Transverse colon (tissue), 4 donors: ENCODE data around the gene RPL35. TPM values are rescaled to one million over a fixed set of nuclear protein-coding genes. Genes with fewer than 3 reads are reported as not detected.

ENCODE experiments used
- DNase-seq: peaks from one replicate; pipeline ENCODE4 v3.0.0-alpha.2; 2019
- H3K27ac ChIP-seq, 4 donors: fragments of 200-600 bp; sonication (generic); 2 replicates each; pipeline ENCODE4 v1.5.1; 2016 to 2018; ENCODE audit warnings: inconsistent platforms in 4 of 4
- H3K27me3 ChIP-seq: fragments of 200-600 bp; sonication (generic); 2 replicates; pipeline ENCODE4 v1.5.1; 2017; ENCODE audit warnings: inconsistent platforms
- H3K36me3 ChIP-seq, 4 donors: fragments of 200-600 bp; sonication (generic); 2 replicates each; pipeline ENCODE4 v1.5.1; 2017 to 2019; ENCODE audit warnings: inconsistent platforms in 4 of 4
- H3K4me1 ChIP-seq, 4 donors: fragments of 200-600 bp; sonication (generic); 2 replicates each; pipeline ENCODE4 v1.5.1; 2017 to 2020; ENCODE audit warnings: inconsistent platforms in 4 of 4
- H3K4me3 ChIP-seq, 4 donors: fragments of 200-600 bp; sonication (generic); 1 replicate in 1 of 4; 2 replicates in 3 of 4; pipeline versions ENCODE4 v1.5.1 to v1.6.1; 2017 to 2019; ENCODE audit warnings: inconsistent platforms in 4 of 4
- H3K9me3 ChIP-seq, 2 donors: fragments of 200-600 bp; sonication (generic); 2 replicates each; pipeline ENCODE4 v1.5.1; 2017 to 2019; ENCODE audit warnings: inconsistent platforms in 2 of 2
- CTCF ChIP-seq, 5 experiments: fragments of 200-600 bp in 3 of 5; fragments of 450-650 bp in 2 of 5; sonication (generic) in 3 of 5; IDR thresholded peaks; 1 replicate in 2 of 5; 2 replicates in 3 of 5; pipeline ENCODE4 v1.5.1; 2016 to 2017; ENCODE audit warnings: antibody characterized with exemption in 5 of 5, inconsistent platforms in 3 of 5, mild to moderate bottlenecking in 2 of 5, moderate library complexity in 1 of 5
- EP300 ChIP-seq: sonication (generic); formaldehyde crosslinking; IDR thresholded peaks from one replicate; pipeline ENCODE4 v1.6.1; 2017; ENCODE audit warnings: antibody characterized with exemption, low read depth
- POLR2A ChIP-seq: fragments of 450-650 bp; IDR thresholded peaks from one replicate; pipeline ENCODE4 v1.6.1; 2016; ENCODE audit warnings: antibody characterized with exemption, mild to moderate bottlenecking, moderate library complexity
- POLR2AphosphoS5 ChIP-seq, 3 donors: sonication (generic); formaldehyde crosslinking; IDR thresholded peaks; one replicate each; pipeline ENCODE4 v1.6.1; 2016; ENCODE audit warnings: antibody characterized with exemption in 3 of 3
- WGBS, 2 donors: methylation state at CpG; one replicate each; pipeline ENCODE4 v1.1.5; 2018; ENCODE audit warnings: low coverage in 1 of 2; 5-methylcytosine and 5-hydroxymethylcytosine counted together
- in situ Hi-C, 4 donors: fragments of 200-750 bp; cut with MboI; loops; one replicate each; pipeline versions ENCODE4 v1.15.0 to v1.15.1; 2017; ENCODE audit warnings: low sequenced_read_pairs in 3 of 4, low pct_ligation_motif_present in 1 of 4, low pct_unique_long_range_greater_than_20kb in 1 of 4
- intact Hi-C: fragments of 100-400 bp; cut with DNase I; formaldehyde crosslinking; loops from one replicate; pipeline ENCODE4 v1.15.1; 2023; ENCODE audit warnings: low total_unique reads
- total RNA-seq, 4 donors: library from RNA; depleted of rRNA; stranded (reverse); fragments of >200 nt; gene quantifications; one replicate each; pipeline ENCODE4 v1.1.0, GENCODE V29; 2016

Gene RPL35
- total RNA-seq, 4 donors from 2014 or later: 498 to 3,953 (median 1,382) TPM

- Histone ChIP-seq H3K36me3 (no peaks in the 10 kb centered on the region), H3K27me3 (no peaks in the 10 kb centered on the region), H3K4me3 (no peak overlapping the region), H3K9me3 (no peaks in the 10 kb centered on the region), H3K4me1 (peaks cover under 1 to 12% (median 7%) of the 10 kb centered on the region in 4 donors), H3K27ac (no peak overlapping the region)
- DNase-seq: no peak
- intact Hi-C loops (no loop called here), in situ Hi-C loops (no loop called here)
- no peak for TF ChIP-seq POLR2A
- TF ChIP-seq POLR2AphosphoS5 (IDR thresholded peaks at IDR 0.05): no peak
- no peak for TF ChIP-seq CTCF (IDR thresholded peaks at IDR 0.05)
- no peak for TF ChIP-seq EP300
- WGBS, 2 donors: 38 to 58% methylated on average over 3 to 5 of the region's 5 CpGs
Observed at GRCh38 chr9:124829334-124829669, 32.5 kb downstream of the RPL35 start.

DNA sequence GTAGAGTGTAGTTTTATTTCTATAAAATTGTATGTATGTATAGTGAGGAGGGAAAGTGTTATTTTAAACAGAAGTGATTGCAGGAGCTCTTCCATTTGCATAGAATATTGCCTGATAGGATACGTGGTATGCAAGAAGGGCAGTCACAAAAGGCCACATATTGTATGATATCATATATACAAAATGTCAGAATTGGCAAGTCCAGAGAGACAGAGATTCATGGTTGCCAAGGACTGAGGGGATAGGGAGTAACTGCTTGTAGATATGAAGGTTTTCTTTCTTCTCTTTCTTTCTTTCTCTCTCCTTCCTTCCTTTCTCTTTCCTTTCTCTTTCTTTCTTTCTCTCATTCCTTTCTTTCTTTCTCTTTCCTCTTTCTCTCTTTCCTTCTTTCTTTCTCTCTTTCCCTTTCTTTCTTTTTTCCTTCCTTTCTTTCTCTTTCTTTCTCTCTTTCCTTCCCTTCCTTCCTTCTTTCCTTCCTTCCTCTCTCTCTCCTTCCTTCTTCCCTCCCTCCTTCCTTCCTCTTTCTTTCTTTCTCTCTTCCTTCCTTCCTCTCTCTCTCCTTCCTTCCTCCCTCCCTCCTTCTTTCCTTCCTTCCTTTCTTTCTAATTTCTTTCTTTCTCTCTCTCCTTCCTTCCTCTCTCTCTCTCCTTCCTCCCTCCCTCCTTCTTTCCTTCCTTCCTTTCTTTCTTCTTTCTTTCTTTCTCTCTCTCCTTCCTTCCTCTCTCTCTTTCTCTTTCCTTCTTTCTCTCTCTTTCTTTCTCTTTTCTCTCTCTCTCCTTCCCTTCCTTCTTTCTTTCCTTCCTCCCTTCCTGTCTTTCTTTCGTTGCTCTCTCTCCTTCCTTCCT lies 33.0 kb downstream of the RPL35 start:
- no peak overlapping the region for H3K4me3 ChIP-seq
- H3K27me3 ChIP-seq: no peaks in the 10 kb centered on the region
- H3K4me1 ChIP-seq: peaks cover 0 to 12% (median 6%) of the 10 kb centered on the region in 4 donors
- no peak for DNase-seq
- H3K27ac ChIP-seq: no peak overlapping the region
- in situ Hi-C loops (no loop called here), intact Hi-C loops (no loop called here)
- TF ChIP-seq POLR2AphosphoS5 (IDR thresholded peaks at IDR 0.05): no peak
- TF ChIP-seq CTCF (IDR thresholded peaks at IDR 0.05): no peak
- TF ChIP-seq EP300: no peak
- TF ChIP-seq POLR2A: no peak
- no peaks in the 10 kb centered on the region for H3K9me3 ChIP-seq
- no peaks in the 10 kb centered on the region for H3K36me3 ChIP-seq
- 27 to 30% methylated on average over 2 of the region's 2 CpGs for WGBS, 2 donors

GRCh38 chr9:124820698-124821623 lies 40.8 kb downstream of the RPL35 start:
- Histone ChIP-seq H3K36me3 (no peaks in the 10 kb centered on the region), H3K27ac (no peak overlapping the region), H3K4me3 (no peak overlapping the region), H3K9me3 (no peaks in the 10 kb centered on the region), H3K4me1 (no peaks in the 10 kb centered on the region), H3K27me3 (no peaks in the 10 kb centered on the region)
- TF ChIP-seq CTCF (IDR thresholded peaks at IDR 0.05) (no peak), EP300 (no peak), POLR2A (no peak), POLR2AphosphoS5 (IDR thresholded peaks at IDR 0.05) (no peak)
- 83 to 85% methylated on average over 1 to 12 of the region's 12 CpGs for WGBS, 2 donors
- intact Hi-C loops: no loop called here
- no peak for DNase-seq
- in situ Hi-C loops: no loop called here

DNA sequence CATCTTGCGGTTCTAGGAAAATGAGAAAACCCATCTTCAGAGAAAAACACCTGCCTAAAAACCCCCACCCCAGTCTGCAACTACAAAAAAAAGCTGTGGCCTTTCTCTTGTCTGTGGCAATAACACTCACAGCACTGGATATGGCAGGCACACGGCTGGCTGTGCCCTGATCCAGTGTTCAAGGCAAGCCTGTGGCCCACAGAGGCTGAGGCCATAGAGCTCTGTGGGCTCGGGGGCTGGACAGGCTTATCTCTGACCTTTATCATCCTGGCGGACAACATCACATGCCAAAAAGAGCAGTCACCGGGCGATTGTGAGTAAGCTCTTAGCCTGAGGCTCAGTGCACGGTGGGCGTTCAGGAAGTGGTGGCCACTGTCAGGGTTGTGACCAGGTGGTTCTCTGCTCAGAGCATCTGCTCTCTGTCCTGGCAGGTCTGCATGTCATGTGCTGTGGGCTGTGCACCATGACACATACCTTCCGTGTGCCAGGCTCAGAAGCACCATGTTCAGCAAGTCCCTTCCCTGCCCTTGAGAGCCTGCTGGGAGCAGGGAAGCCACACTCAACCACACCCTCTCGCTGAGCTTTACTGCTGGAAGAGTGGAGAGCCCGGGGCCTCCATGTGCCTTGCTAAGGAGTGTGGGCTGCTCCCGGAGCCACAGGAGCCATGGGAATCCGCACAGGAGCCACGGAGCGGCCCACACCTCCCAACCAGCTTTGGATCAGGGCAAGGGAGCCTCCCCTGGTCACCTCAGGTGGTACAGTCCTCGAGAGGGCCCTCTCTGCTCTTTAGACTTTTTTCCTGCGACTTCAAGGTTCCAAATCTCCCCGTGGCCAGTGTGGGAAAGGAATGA lies 43.1 kb downstream of the RPL35 start:
- in situ Hi-C loops: no loop called here
- no peak overlapping the region for H3K4me3 ChIP-seq
- H3K27me3 ChIP-seq: no peaks in the 10 kb centered on the region
- no peaks in the 10 kb centered on the region for H3K36me3 ChIP-seq
- intact Hi-C loops: no loop called here
- DNase-seq: no peak
- TF ChIP-seq EP300 (no peak), POLR2AphosphoS5 (IDR thresholded peaks at IDR 0.05) (no peak), POLR2A (no peak), CTCF (IDR thresholded peaks at IDR 0.05) (no peak)
- H3K9me3 ChIP-seq: no peaks in the 10 kb centered on the region
- 66% methylated on average over 17 of the region's 18 CpGs; no CpG with 5 or more reads in 1 of the 2 donors for WGBS, 2 donors
- no peak overlapping the region for H3K27ac ChIP-seq
- peaks cover 0 to under 1% (median 0%) of the 10 kb centered on the region in 4 donors for H3K4me1 ChIP-seq
